Cortex of kidney (tissue), 1 donor: ENCODE results near the gene CALU.
A peak's percentile ranks its signal among the peaks of the same experiment; 100 is the strongest.

Experiments
- DNase-seq: peaks from one replicate; lab custom pipeline; 2025; lab: John Stamatoyannopoulos, UW

CALU gene

GRCh38 chr7:128739048-128739962 lies at the start of gene CALU:
Gene CALU, plus strand, starts transcription at chr7:128739359. Its CDS starts 9,225 bp downstream, at chr7:128748584.
- DNase-seq, result peak; percentile 29

DNA sequence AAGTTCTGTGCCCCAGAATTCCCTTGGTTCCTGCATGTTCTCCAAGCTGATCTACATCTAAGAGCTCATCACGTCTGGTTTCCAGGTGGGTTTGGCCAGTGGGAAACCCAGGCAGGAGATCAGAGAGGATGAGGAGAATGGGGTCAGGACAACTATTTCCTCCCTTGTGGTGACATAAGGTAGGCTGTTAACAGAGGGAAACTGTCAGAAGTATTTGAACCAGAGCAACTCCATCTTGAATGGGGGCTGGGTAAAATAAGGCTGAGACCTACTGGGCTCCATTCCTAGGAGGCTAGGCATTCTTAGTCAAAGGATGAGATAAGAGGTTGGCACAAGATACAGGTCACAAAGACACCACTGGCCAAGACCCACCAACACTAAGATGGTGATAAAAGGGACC lies 47.9 kb upstream of the CALU start:
- no peak for DNase-seq

- DNase-seq, result no peak
Measured at GRCh38 chr7:128692623-128693270, 46.4 kb upstream of the CALU start.

- no peak for DNase-seq
Measured at GRCh38 chr7:128693373-128694015, 45.7 kb upstream of the CALU start.

GRCh38 chr7:128694738-128695137 lies 44.4 kb upstream of the CALU start:
- DNase-seq, result no peak

DNA sequence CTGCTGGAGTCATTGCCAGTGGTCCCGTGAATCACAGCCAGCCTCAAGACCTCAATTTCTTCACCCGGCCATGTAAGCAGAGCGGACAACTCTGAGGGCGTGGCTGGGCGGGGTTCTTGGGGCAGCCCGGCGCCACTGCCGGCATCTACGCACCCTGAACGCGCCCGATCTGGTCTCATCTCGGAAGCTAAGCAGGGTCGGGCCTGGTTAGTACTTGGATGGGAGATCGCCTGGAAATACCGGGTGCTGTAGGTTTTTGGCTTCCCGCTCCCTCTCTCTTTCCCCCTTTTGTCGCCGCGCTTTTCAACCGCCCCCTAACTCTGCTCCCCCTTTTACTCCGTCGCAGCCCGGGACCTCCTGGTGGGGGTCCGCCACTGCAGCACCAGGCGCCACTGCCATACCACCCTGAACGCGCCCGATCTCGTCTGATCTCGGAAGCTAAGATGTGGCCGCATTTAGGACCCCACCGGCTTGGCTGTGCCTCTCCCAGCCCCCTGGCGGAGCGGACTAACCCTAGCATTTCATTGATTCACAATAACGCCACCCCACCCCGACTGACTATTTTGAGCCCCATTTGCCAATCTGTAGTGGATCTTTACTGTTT lies 41.8 kb upstream of the CALU start:
- DNase-seq, result no peak

DNA sequence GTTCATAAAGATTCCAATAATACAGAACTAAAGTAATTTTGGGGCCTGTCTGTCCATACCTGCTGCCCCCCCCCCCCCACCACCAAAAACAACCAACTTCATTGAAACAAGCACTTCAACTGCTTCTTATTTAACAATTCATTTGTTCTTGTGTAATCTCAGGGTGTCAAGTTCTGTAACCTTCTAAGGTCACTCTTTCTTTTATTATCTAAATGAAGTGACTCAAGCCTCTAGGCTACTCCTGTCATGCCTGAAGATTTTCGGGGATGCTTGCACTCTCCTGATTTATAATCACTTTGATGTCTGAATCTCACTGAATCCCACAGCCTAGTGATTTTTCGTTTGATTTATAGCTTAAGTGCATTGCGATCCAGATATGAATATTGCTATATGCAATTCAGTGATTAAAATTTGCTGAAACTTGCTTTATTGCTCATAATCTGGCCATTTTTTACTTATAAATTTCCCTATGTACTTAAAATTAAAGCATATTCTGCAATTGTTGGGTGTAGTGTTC lies 39.9 kb upstream of the CALU start:
- no peak for DNase-seq

DNA sequence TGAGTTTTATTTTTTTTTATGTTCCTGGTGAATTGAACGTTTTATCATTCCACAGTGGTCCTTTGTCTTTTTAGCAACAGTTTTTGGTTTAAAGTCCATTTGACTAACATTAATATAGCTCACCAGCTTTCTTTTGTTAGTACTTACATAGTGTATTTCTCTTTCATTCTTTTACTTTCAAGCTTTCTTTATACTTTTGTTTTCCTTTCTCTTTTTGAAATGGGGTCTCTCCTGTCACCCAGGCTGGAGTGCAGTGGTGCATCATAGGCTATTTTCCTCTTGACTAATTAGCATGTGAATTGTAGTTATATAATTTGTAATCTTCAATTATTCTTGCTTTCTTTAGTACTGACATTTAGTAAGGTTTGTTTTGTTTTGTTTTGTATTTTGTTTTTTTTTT lies 39.3 kb upstream of the CALU start:
- DNase-seq, result no peak

DNA sequence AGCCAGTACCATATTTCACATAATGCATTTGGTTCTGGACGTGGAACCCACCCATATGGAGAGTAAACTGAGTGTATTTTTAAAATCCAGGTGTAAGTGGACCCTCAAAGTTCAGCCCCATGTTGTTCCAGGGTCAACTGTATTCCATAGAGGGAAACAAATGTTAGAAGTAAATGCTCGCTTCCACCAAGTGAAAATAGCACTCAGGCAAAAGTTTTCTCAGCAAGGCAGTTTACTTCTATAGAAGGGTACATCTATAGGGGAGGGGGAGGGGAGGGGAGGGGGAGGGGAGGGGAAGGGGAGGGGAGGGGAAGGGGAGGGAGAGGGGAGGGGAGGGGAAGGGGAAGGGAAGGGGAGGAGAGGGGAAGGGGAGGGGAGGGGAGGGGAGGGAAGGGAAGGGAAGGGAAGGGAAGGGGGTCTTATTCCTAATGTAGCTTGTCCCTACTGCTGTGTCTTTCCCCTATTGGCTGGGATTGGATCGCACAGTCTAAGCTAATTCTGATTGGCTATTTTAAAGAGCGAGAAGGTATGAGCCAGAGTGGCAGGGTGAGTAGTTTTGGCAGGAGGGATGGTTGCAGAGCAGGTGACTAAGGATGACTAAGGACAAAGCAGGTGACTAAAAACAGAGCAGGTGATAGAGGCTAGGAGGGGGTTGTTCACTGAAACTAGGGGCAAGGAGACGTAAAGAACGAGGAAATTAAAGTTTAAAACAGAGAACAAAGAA lies 37.9 kb upstream of the CALU start:
- DNase-seq, result no peak

- no peak for DNase-seq
Measured at GRCh38 chr7:128703609-128704241, 35.4 kb upstream of the CALU start.

- no peak for DNase-seq
Measured at GRCh38 chr7:128705891-128706333, 33.2 kb upstream of the CALU start.

GRCh38 chr7:128707752-128708151 lies 31.4 kb upstream of the CALU start:
- DNase-seq, result no peak

GRCh38 chr7:128708235-128708634 lies 30.9 kb upstream of the CALU start:
- no peak for DNase-seq

DNA sequence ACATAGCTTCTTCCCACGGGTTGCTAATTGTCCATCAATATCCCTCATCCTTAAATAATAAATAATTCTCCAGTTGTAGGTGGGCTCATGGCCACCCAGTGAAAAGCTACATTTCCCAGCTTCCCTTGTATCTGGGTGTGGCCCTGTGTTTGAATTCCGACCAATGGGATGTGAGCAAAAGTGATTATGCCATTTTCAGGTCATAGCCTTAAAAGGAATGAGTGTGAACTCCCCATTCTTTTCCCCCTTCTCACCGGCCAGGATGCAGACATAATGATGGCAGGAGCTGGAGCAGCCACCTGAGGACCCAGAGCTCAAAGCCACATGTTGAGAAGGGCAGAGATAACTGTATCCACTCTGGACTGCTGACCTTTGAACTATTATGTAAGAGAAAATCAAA lies 30.3 kb upstream of the CALU start:
- DNase-seq, result no peak

DNA sequence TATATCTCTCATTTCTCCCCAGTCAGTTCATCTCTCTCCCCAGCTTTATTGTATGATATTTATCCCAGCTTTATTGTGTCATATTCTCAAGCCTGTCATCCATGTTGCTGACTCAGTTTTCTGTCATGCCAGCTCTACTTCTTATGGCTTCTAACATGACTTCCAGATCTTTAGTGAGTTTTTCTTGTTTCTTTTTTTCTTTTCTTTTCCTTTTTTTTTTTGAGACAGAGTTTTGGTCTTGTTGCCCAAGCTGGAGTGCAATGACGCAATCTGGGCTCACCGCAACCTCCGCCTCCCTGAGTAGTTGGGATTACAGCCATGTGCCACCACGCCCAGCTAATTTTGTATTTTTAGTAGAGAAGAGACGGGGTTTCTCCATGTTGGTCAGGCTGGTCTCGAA lies 28.7 kb upstream of the CALU start:
- DNase-seq, result no peak

- no peak for DNase-seq
Measured at GRCh38 chr7:128713794-128714193, 25.4 kb upstream of the CALU start.

GRCh38 chr7:128714701-128715495 lies 24.3 kb upstream of the CALU start:
- DNase-seq, result no peak

DNA sequence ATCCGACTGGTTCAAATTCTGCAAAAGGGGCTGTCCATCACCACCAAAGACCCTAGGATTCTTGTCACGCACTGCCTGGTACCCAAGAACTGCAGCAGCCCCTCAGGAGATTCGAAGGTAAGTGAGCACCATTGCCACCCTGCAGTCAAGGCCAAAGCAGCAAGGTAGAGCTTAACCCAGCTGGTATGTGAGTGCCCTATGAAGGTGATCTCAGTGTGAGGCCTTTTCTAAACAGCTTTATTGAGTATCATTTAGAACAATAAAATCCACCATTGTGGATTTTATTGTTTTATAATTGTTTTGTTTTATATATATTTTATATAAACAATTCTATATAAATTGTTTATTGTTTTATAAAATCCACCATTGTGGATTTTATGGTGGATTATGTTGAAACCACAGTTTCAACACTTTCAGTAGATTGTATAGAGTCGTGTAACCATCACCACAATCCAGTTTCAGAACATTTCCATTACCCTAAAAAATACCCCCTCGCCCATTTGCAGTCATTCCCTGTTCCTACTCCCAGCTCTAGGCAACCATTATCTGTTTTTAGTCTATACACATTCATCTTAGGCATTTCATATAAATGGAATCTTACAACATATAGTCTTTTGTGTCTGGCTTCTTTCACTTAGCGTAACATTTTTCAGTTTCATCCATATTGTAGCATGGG lies 20.1 kb upstream of the CALU start:
- no peak for DNase-seq

GRCh38 chr7:128721376-128721775 lies 17.8 kb upstream of the CALU start:
- DNase-seq, result no peak

GRCh38 chr7:128724743-128725142 lies 14.4 kb upstream of the CALU start:
- DNase-seq, result no peak
